ENCODE measurements around the gene FAIM2. TPM values are rescaled to one million over a fixed set of nuclear protein-coding genes. Genes with fewer than 3 reads are reported as not detected.

Gene FAIM2
- total and polyA plus RNA-seq, 2 experiments from 2014 or later = 0.61 to 2.0 TPM

- Histone ChIP-seq H4K20me1 (replicated peaks; ENCODE audit: insufficient read depth) (no peaks in the 10 kb centered on the region), H3K27me3 (ENCODE audit: insufficient read depth) (no peaks in the 10 kb centered on the region), H3K4me3 (no peak overlapping the region), H3K79me2 (replicated peaks; ENCODE audit: insufficient read depth) (no peaks in the 10 kb centered on the region), H2AFZ (0 out of 2 replicates have a peak overlapping the region, but pooled peaks have one; percentile 93), H3F3A (replicated peaks; ENCODE audit: low read depth) (peaks cover 34% of the 10 kb centered on the region), H3K27ac (ENCODE audit: low read depth) (no peak overlapping the region), H3K9me2 (ENCODE audit: insufficient read depth) (no peaks in the 10 kb centered on the region), H3K4me2 (no peak overlapping the region), H3K36me3 (ENCODE audit: insufficient read depth) (no peaks in the 10 kb centered on the region), H3K4me1 (ENCODE audit: insufficient read depth) (peaks cover 8% of the 10 kb centered on the region)
- peaks cover 32% of the 10 kb centered on the region for H3K9me3 Mint-ChIP-seq
- H3K4me3 Mint-ChIP-seq = no peak overlapping the region
- no peak for TF ChIP-seq EZH2phosphoT487 (IDR thresholded peaks at IDR 0.05; ENCODE audit: unreplicated experiment)
- TF ChIP-seq CREB1 (CRISPR knock-in tag; IDR thresholded peaks at IDR 0.05; ENCODE audit: low read depth) = no peak
- no peak for TF ChIP-seq JUNB (IDR thresholded peaks at IDR 0.05; ENCODE audit: unreplicated experiment)
- TF ChIP-seq CTCF (conservative IDR thresholded peaks at IDR 0.05; ENCODE audit: low read depth in 2 of 2) = no peak
- TF ChIP-seq, protein P1, sequence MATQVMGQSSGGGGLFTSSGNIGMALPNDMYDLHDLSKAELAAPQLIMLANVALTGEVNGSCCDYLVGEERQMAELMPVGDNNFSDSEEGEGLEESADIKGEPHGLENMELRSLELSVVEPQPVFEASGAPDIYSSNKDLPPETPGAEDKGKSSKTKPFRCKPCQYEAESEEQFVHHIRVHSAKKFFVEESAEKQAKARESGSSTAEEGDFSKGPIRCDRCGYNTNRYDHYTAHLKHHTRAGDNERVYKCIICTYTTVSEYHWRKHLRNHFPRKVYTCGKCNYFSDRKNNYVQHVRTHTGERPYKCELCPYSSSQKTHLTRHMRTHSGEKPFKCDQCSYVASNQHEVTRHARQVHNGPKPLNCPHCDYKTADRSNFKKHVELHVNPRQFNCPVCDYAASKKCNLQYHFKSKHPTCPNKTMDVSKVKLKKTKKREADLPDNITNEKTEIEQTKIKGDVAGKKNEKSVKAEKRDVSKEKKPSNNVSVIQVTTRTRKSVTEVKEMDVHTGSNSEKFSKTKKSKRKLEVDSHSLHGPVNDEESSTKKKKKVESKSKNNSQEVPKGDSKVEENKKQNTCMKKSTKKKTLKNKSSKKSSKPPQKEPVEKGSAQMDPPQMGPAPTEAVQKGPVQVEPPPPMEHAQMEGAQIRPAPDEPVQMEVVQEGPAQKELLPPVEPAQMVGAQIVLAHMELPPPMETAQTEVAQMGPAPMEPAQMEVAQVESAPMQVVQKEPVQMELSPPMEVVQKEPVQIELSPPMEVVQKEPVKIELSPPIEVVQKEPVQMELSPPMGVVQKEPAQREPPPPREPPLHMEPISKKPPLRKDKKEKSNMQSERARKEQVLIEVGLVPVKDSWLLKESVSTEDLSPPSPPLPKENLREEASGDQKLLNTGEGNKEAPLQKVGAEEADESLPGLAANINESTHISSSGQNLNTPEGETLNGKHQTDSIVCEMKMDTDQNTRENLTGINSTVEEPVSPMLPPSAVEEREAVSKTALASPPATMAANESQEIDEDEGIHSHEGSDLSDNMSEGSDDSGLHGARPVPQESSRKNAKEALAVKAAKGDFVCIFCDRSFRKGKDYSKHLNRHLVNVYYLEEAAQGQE (IDR thresholded peaks at IDR 0.05; ENCODE audit: unreplicated experiment) = no peak
- TF ChIP-seq, protein P2, sequence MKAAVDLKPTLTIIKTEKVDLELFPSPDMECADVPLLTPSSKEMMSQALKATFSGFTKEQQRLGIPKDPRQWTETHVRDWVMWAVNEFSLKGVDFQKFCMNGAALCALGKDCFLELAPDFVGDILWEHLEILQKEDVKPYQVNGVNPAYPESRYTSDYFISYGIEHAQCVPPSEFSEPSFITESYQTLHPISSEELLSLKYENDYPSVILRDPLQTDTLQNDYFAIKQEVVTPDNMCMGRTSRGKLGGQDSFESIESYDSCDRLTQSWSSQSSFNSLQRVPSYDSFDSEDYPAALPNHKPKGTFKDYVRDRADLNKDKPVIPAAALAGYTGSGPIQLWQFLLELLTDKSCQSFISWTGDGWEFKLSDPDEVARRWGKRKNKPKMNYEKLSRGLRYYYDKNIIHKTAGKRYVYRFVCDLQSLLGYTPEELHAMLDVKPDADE (IDR thresholded peaks at IDR 0.05) = no peak
- TF ChIP-seq EZH2 (IDR thresholded peaks at IDR 0.05; ENCODE audit: low read depth, unreplicated experiment) = no peak
- TF ChIP-seq POLR2AphosphoS5 (IDR thresholded peaks at IDR 0.05; ENCODE audit: low read depth) = no peak
- TF ChIP-seq ZNF114 (CRISPR knock-in tag; IDR thresholded peaks at IDR 0.05) = no peak
- no peak for TF ChIP-seq ZNF331 (CRISPR knock-in tag; IDR thresholded peaks at IDR 0.05; ENCODE audit: low read depth)
- no peak for TF ChIP-seq ZNF462 (CRISPR knock-in tag; IDR thresholded peaks at IDR 0.05)
- TF ChIP-seq NANOG (IDR thresholded peaks at IDR 0.05; ENCODE audit: borderline replicate concordance) = no peak
- H3K4me1 Mint-ChIP-seq = peaks cover 40% of the 10 kb centered on the region
- H3K36me3 Mint-ChIP-seq (ENCODE audit: low read depth) = peaks cover 11% of the 10 kb centered on the region; the same call in 1 of the 3 replicates
- DNase-seq (ENCODE audit: low spot score) (no peak), ATAC-seq (no peak)
- H3K27me3 Mint-ChIP-seq (ENCODE audit: insufficient read depth, low read depth, poor library complexity) = peaks cover 24% of the 10 kb centered on the region
- no peak overlapping the region for H3K27ac Mint-ChIP-seq
Measured at GRCh38 chr12:49881415-49882247, 22.1 kb downstream of the FAIM2 start.

Measured in GM23338 (cell line).